GM19099 (cell line): ENCODE data around the gene FMOD.

ENCODE experiments used
- POLR2A ChIP-seq: IDR thresholded peaks from 3 replicates; pipeline ENCODE4 v1.6.1; 2011; ENCODE audit warnings: low read depth; ENCODE audit not compliant: insufficient read length; ENCODE audit errors: extremely low read depth

Gene FMOD

DNA sequence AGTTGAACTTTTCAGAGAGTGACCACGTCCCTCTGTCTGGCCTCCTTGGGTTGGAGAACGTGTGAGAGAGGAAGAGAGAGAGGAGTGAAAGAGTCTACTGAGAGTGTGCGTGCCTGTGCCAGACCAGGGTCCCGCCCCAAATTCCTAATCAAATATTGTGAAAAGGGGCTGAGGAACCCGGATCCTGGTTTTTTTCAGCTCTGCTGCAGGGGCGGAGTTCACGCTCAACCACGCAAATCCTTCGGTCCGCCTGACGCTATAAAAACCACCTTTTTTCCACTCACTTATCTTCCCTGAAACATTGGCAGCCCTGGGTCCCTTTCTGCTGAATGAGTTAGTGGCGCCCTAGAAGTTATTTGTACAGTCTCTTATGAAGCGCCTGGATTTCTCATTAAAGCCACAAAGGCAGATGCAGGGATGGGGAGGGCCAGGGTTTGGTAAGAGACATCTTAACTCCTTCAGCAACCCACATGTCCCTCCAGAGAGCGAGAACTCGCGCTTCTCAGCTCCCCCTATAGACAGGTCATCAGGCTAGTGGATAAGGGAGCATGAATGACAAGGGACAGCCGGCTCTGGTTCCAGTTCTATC is at the start of gene FMOD:
Gene FMOD (minus strand): TSS at position 86 of the 589 bp plus-strand sequence. CDS start 2,852 bp downstream, outside the sequence.
- no peak for TF ChIP-seq POLR2A

DNA sequence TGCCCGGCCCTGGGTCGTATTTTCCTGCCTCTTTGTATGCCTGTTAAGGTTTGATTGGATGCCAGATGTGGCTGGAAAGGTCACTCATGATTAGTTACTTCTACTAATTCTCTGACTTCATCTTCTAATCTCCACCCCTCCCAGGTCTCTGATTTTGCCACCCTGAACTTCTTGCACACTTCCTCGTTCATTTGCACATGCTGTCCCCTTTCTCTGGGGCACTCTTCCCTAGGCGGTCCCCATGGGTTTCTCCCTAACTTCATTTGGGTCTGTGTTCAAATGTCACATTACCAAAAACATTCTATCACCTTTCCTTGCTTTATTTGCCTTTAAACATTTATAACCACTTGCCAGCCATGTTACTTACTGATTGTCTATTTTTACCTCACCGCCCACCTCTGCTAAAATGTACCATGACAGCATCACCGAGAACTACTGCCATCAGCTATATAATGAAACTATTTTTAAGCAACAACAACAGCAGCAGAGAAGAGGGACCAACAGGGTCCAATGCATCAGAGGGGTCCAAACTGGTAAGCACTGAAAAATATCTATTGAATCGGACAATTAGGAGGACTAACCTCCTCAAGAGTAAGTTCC is 45.8 kb upstream of the FMOD start:
- TF ChIP-seq POLR2A, result no peak

DNA sequence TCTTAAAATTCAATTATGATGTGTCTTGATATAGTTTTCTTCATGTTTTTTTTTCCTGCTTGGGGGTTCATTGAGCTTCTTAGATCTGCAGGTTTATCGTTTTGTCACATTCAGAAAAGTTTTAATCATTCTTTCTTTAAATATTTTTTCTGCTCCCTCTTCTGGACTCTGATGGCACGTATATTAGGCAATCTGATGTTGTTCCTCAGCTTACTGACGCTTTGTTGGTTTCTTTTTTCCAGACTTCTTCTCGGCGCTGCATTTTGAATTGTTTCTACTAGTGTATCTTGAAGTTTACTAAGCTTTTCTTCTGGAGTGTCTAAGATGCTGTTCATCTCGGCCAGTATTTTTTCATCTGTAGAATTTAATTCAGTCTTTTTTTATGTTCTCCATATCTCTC is 44.8 kb upstream of the FMOD start:
- no peak for TF ChIP-seq POLR2A

DNA sequence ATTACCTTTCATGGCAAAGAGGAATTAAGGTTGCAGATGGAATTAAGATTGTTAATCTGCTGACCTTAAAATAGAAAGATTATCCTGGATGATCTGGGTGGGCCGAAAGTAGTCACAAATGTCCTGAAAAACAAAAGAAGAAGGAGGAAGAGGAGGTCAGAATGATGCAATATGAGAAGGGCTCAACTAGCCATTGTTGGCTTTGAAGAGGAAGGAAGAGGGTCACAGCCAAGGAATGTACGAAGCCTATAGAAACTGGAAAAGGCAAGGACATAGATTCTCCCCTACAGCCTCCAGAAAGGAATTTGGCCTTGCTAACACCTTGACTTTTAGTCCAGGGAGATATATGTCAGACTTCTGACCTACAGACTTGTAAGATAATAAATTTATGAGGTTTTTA is 39.4 kb upstream of the FMOD start:
- no peak for TF ChIP-seq POLR2A

GRCh38 chr1:203388683-203389082 is 37.8 kb upstream of the FMOD start:
- no peak for TF ChIP-seq POLR2A

DNA sequence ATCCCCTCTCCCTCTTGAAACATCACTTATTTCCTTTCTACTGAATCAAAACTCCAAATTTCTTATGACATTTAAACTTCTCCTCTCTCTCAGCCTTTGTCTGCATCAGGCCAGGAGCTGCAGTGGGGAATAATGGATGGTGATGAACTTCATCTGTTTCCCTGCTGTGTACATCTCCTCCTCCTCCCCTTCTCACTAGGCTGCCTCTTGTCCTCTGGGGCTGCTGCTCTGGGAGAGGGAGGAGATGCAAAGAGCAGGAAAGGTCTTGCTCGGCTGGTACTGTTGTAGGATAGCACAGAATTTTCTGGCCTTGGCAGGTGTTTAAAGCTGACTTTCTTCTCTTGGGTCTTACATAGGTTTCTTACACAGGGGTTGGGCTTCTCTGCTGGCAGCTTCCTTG is 31.1 kb upstream of the FMOD start:
- TF ChIP-seq POLR2A, result no peak

DNA sequence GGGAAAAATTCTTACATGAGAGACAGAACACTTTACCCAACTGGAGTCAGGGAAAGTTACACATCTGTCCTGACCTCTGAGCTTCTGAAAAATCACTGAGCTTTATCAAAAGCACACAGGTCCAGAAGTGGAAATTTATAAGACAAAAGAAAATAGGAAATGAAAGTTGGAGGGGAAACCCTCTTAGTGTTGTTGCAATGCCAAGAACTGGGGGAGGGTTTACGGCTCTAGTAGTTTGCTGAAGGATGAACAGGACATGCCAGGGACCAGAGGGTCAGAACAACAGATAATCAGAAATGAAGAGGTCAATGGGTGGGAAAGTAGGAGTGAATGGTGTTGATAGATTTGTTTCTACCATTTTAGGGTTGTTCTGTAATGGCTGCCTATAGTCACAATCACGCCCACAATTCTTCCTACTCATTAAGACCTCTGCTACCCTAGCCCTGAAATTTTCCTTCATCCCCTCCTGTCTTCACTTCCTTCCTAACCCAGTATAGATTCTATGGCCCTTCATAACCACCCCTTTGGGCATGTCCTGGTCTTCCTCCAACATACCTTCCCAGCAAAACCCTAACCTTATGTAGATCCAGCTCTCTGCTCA is 30.3 kb upstream of the FMOD start:
- no peak for TF ChIP-seq POLR2A

DNA sequence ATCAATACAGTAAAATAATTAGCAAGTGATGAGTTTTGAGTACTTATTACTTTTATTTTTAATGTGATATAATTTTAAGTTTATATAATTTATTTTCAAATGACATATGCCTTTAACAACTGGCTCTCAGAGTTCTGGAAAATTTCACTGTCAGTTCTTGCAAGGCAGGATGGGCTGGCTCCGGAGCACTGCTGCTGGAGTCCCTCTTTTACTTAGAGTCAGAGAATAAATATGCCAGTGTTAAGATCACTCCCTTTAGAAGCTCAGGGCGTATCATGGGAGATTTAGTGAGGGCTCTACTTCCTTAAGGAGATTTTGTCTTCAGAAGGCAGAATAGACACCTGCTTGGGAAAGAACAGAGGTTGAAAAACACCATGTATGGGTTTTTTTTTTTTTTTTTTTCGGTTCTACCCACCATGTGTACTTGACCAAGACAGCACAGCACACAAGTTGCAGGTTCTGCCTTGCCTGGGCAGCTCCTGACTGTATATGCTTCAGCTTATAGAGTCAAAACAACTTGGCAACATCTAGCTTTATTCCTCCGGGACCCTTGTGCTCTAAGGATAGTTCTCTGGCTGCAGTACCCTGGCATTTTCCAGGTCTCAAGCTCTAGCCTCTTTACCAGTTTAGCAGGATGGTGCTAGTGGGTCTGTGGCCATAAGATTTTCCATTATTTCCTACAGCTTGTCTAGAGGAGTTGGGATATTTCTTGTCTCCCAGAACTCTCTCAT is 29.7 kb upstream of the FMOD start:
- TF ChIP-seq POLR2A, result no peak

DNA sequence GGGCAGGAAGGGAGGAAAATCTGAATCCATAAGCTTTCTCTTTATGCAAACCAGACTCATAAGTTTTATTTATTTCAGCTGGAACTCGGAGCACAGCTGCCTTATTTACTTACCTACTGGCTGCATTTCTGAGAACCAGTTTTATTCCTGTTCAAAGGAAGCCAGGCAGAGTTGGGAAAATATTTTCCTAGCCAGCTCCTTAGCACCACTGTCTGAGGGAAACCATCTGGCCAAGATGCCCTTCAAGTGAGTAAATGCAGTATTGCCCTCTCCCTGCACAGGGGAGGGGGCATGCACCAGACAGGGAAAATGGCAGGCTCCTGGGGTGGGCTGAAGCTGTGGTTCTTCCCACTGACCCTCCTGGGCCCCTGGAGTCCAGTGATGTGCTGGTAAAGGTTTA is 28.9 kb upstream of the FMOD start:
- no peak for TF ChIP-seq POLR2A

DNA sequence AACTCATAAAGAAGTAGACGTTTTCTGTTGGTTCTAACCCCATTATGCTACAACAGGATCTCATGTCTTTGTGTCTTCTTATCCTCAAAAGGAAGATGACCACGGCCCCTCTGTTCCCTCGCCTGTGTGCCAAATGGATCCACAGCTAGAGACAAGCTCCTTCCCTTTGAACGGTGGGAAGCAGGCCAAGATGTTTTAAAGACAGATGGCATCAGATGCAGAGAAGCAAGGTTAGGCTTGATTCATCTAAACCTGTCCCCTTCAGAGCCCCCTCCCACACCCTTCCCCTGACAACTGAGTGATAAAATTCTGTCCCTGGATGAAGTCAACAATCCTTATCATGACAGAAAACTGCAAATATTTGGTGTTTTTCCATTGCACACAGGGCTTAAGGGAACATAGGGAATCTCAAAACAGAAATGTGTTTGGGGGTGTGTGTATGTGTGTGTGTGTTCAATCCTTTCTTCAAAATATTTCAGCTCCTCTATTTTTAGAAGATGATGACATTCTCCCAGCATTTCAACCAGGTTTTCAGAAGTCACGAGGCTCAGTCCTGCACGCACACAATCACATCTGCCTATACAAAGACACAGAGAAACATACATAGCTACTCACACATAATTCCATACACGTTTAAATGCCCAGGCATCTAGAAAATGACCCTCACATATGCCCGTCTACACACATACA is 27.8 kb upstream of the FMOD start:
- TF ChIP-seq POLR2A, result no peak

DNA sequence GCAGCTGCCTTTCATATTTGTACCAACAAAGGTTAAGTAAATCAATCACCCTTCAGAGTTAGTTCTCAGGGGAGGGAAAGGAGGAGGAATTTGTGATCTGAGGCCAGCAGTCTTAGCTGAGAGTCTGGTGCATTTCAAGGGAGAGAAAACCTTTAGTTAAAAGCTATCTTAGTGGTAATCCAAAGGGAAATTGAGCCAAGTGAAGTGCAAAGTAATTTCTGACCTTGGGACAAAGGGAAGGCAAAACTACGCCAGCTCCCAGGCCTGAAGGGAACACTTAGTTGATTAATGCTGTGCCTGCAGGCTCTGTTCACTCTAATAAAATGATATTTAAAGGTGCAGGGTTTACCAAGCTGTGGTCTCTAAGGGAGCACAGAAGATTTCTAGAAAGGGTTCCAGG is 23.1 kb upstream of the FMOD start:
- TF ChIP-seq POLR2A, result no peak

- no peak for TF ChIP-seq POLR2A
These were observed 22.1 kb upstream of the FMOD start for GRCh38 chr1:203373002-203373401.

GRCh38 chr1:203371288-203371687 is 20.4 kb upstream of the FMOD start:
- TF ChIP-seq POLR2A, result no peak

- TF ChIP-seq POLR2A, result no peak
These were observed 18.7 kb upstream of the FMOD start for GRCh38 chr1:203369666-203370065.
